GM23338 (cell line): ENCODE measurements around the gene PRKCQ. TPM values are rescaled to one million over a fixed set of nuclear protein-coding genes. Genes with fewer than 3 reads are reported as not detected.

Source experiments
- ATAC-seq: fragments of 200-7000 bp; cut with Tn5 transposase; 3 replicates; pipeline ENCODE4 v1.9.1; 2020
- DNase-seq: peaks from one replicate; pipeline ENCODE4 v3.0.0-alpha.2; 2015; ENCODE audit warnings: low spot score
- H2AFZ ChIP-seq: fragments of 200-600 bp; sonication (generic); 2 replicates; pipeline ENCODE4 v1.8.0; 2016; ENCODE audit warnings: antibody characterized with exemption, mild to moderate bottlenecking, moderate library complexity
- H3F3A ChIP-seq: fragments of 200-600 bp; sonication (generic); replicated peaks from 2 replicates; pipeline ENCODE4 v1.8.0; 2017; ENCODE audit warnings: antibody characterized with exemption, mixed run types, low read depth
- H3K27ac ChIP-seq: fragments of 200-600 bp; sonication (generic); 2 replicates; pipeline ENCODE4 v1.6.1; 2016; ENCODE audit warnings: low read depth
- H3K27me3 ChIP-seq: fragments of 200-600 bp; sonication (generic); 2 replicates; pipeline ENCODE4 v1.8.0; 2016; ENCODE audit warnings: mild to moderate bottlenecking, mixed run types, moderate library complexity; ENCODE audit not compliant: insufficient read depth
- H3K36me3 ChIP-seq: fragments of 200-600 bp; sonication (generic); 2 replicates; pipeline ENCODE4 v1.8.0; 2016; ENCODE audit warnings: mild to moderate bottlenecking; ENCODE audit not compliant: insufficient read depth
- H3K4me1 ChIP-seq: fragments of 200-600 bp; sonication (generic); 2 replicates; pipeline ENCODE4 v1.8.0; 2016; ENCODE audit warnings: mild to moderate bottlenecking, moderate library complexity; ENCODE audit not compliant: insufficient read depth
- H3K4me2 ChIP-seq: fragments of 200-600 bp; sonication (generic); 2 replicates; pipeline ENCODE4 v1.7.1; 2017; ENCODE audit warnings: mixed run types
- H3K4me3 ChIP-seq: fragments of 200-600 bp; sonication (generic); 2 replicates; pipeline ENCODE4 v1.6.1; 2016; ENCODE audit warnings: mixed run types
- H3K79me2 ChIP-seq: fragments of 200-600 bp; sonication (generic); replicated peaks from 2 replicates; pipeline ENCODE4 v1.8.0; 2017; ENCODE audit warnings: mild to moderate bottlenecking; ENCODE audit not compliant: insufficient read depth
- H3K9me2 ChIP-seq: fragments of 200-600 bp; sonication (generic); 2 replicates; pipeline ENCODE4 v1.8.0; 2017; ENCODE audit not compliant: insufficient read depth
- H4K20me1 ChIP-seq: fragments of 200-600 bp; sonication (generic); replicated peaks from 2 replicates; pipeline ENCODE4 v1.8.0; 2017; ENCODE audit warnings: mild to moderate bottlenecking; ENCODE audit not compliant: insufficient read depth
- H3K27ac Mint-ChIP-seq: 2 replicates; pipeline ENCODE4 v1.8.0; 2020; ENCODE audit warnings: inconsistent platforms, mild to moderate bottlenecking, moderate library complexity, mixed read lengths
- H3K27me3 Mint-ChIP-seq: 3 replicates; pipeline ENCODE4 v1.8.0; 2022; ENCODE audit warnings: low read depth, mild to moderate bottlenecking, moderate library complexity, mixed read lengths, inconsistent platforms; ENCODE audit not compliant: insufficient read depth, poor library complexity
- H3K36me3 Mint-ChIP-seq: 3 replicates; pipeline ENCODE4 v1.8.0; 2021; ENCODE audit warnings: low read depth, mild to moderate bottlenecking, inconsistent platforms, moderate library complexity, mixed read lengths
- H3K4me1 Mint-ChIP-seq: 3 replicates; pipeline ENCODE4 v1.8.0; 2020; ENCODE audit warnings: mild to moderate bottlenecking, inconsistent platforms, mixed read lengths
- H3K4me3 Mint-ChIP-seq: 3 replicates; pipeline ENCODE4 v1.8.0; 2021; ENCODE audit warnings: moderate library complexity, mild to moderate bottlenecking, inconsistent platforms, mixed read lengths
- H3K9me3 Mint-ChIP-seq: 3 replicates; pipeline ENCODE4 v1.8.0; 2020; ENCODE audit warnings: moderate library complexity, mild to moderate bottlenecking, inconsistent platforms, mixed read lengths
- CREB1 ChIP-seq: fragments of 250-450 bp; sonication (Bioruptor Pico); IDR thresholded peaks from 2 replicates; pipeline ENCODE4 v1.5.0; 2020; ENCODE audit warnings: low read depth, mild to moderate bottlenecking, moderate library complexity
- ETS1 ChIP-seq: IDR thresholded peaks from 2 replicates; pipeline ENCODE4 v1.6.1; 2016; ENCODE audit warnings: antibody characterized with exemption
- JUNB ChIP-seq: IDR thresholded peaks from one replicate; pipeline ENCODE4 v1.6.1; 2016; ENCODE audit warnings: antibody characterized with exemption; ENCODE audit not compliant: unreplicated experiment
- NANOG ChIP-seq: IDR thresholded peaks from 2 replicates; pipeline ENCODE4 v1.6.1; 2016; ENCODE audit warnings: antibody characterized with exemption, borderline replicate concordance
- REST ChIP-seq: IDR thresholded peaks from one replicate; pipeline ENCODE4 v1.6.1; 2018; ENCODE audit warnings: antibody characterized with exemption; ENCODE audit not compliant: unreplicated experiment
- STAT1 ChIP-seq: IDR thresholded peaks from one replicate; pipeline ENCODE4 v1.6.1; 2016; ENCODE audit warnings: antibody characterized with exemption; ENCODE audit not compliant: unreplicated experiment
- ZNF114 ChIP-seq: fragments of 250-450 bp; sonication (Bioruptor Pico); IDR thresholded peaks from 2 replicates; pipeline ENCODE4 v1.5.0; 2020; ENCODE audit warnings: mild to moderate bottlenecking, moderate library complexity
- ZNF331 ChIP-seq: fragments of 250-450 bp; sonication (Bioruptor Pico); IDR thresholded peaks from 2 replicates; pipeline ENCODE4 v1.5.0; 2020; ENCODE audit warnings: low read depth, mild to moderate bottlenecking, moderate library complexity
- polyA plus RNA-seq: library from polyadenylated mRNA; unstranded; fragments of >200 nt; fragmentation: Nextera tagmentation; extraction: Ambion mirVana; gene quantifications from 2 replicates; pipeline ENCODE4 v1.2.1, GENCODE V29; 2016
- total RNA-seq: library from RNA; depleted of rRNA; stranded (reverse); fragments of >200 nt; shearing (Covaris generic); gene quantifications from 2 replicates; pipeline ENCODE4 v1.2.3, GENCODE V29; 2014

The PRKCQ gene
- total and polyA plus RNA-seq, 2 experiments from 2014 or later, result 12.6 to 28.5 TPM

- Histone ChIP-seq H3K4me2 (no peak overlapping the region), H2AFZ (no peak overlapping the region)
- no peak for ATAC-seq
Measured at GRCh38 chr10:6501931-6502330, 78.1 kb downstream of the PRKCQ start.

GRCh38 chr10:6499974-6500373, 80.1 kb downstream of the PRKCQ start:
- DNase-seq (no peak), ATAC-seq (no peak)
- Histone ChIP-seq H3K9me2 (no peaks in the 10 kb centered on the region), H3K79me2 (no peaks in the 10 kb centered on the region), H3K4me3 (no peak overlapping the region), H3K27ac (no peak overlapping the region), H3K4me2 (no peak overlapping the region), H3K27me3 (no peaks in the 10 kb centered on the region), H4K20me1 (no peaks in the 10 kb centered on the region), H3F3A (no peaks in the 10 kb centered on the region), H3K4me1 (no peaks in the 10 kb centered on the region), H3K36me3 (peaks cover 16% of the 10 kb centered on the region), H2AFZ (no peak overlapping the region)
- Mint-ChIP-seq H3K36me3 (peaks cover 8% of the 10 kb centered on the region; the same call in 1 of the 3 replicates), H3K4me1 (no peaks in the 10 kb centered on the region), H3K4me3 (no peak overlapping the region), H3K9me3 (no peaks in the 10 kb centered on the region), H3K27ac (no peak overlapping the region), H3K27me3 (no peaks in the 10 kb centered on the region)
- TF ChIP-seq ZNF114 (CRISPR knock-in tag) (no peak), CREB1 (CRISPR knock-in tag) (no peak), ZNF331 (CRISPR knock-in tag) (no peak)

More at GRCh38 chr10:6501931-6502330, 78.1 kb downstream of the PRKCQ start:
- H3K4me1 Mint-ChIP-seq, result no peaks in the 10 kb centered on the region
- H3K4me3 Mint-ChIP-seq, result no peak overlapping the region
- no peaks in the 10 kb centered on the region for H3K27me3 ChIP-seq
- H3F3A ChIP-seq, result no peaks in the 10 kb centered on the region
- no peaks in the 10 kb centered on the region for H3K9me2 ChIP-seq
- no peaks in the 10 kb centered on the region for H3K9me3 Mint-ChIP-seq
- H3K79me2 ChIP-seq, result no peaks in the 10 kb centered on the region
- H3K27me3 Mint-ChIP-seq, result no peaks in the 10 kb centered on the region
- H3K36me3 Mint-ChIP-seq, result peaks cover 8% of the 10 kb centered on the region; the same call in 1 of the 3 replicates
- H3K27ac ChIP-seq, result no peak overlapping the region
- no peak for TF ChIP-seq NANOG
- DNase-seq, result no peak
- no peaks in the 10 kb centered on the region for H3K36me3 ChIP-seq
- no peak overlapping the region for H3K4me3 ChIP-seq
- no peaks in the 10 kb centered on the region for H3K4me1 ChIP-seq
- no peaks in the 10 kb centered on the region; the same call in 1 of the 2 replicates for H4K20me1 ChIP-seq
- H3K27ac Mint-ChIP-seq, result no peak overlapping the region

- Mint-ChIP-seq H3K4me3 (no peak overlapping the region), H3K4me1 (no peaks in the 10 kb centered on the region), H3K27ac (no peak overlapping the region), H3K27me3 (no peaks in the 10 kb centered on the region), H3K9me3 (no peaks in the 10 kb centered on the region), H3K36me3 (peaks cover 5% of the 10 kb centered on the region; the same call in 1 of the 3 replicates)
- DNase-seq (no peak), ATAC-seq (no peak)
- Histone ChIP-seq H3K4me2 (no peak overlapping the region), H3K4me1 (no peaks in the 10 kb centered on the region), H4K20me1 (no peaks in the 10 kb centered on the region), H3K79me2 (no peaks in the 10 kb centered on the region), H2AFZ (no peak overlapping the region), H3K4me3 (no peak overlapping the region), H3K9me2 (no peaks in the 10 kb centered on the region), H3F3A (no peaks in the 10 kb centered on the region), H3K27me3 (no peaks in the 10 kb centered on the region), H3K27ac (no peak overlapping the region), H3K36me3 (peaks cover 19% of the 10 kb centered on the region)
- no peak for TF ChIP-seq ZNF331 (CRISPR knock-in tag)
- no peak for TF ChIP-seq CREB1 (CRISPR knock-in tag)
- TF ChIP-seq REST, result no peak
- TF ChIP-seq STAT1, result no peak
- no peak for TF ChIP-seq ETS1
- no peak for TF ChIP-seq JUNB
Measured at GRCh38 chr10:6498771-6499170, 81.3 kb downstream of the PRKCQ start.
